Osteocyte (in vitro differentiated cells): ENCODE data around the gene CHRDL2. TPM values are rescaled to one million over a fixed set of nuclear protein-coding genes. Genes with fewer than 3 reads are reported as not detected.

Source experiments
- DNase-seq: peaks from one replicate; pipeline ENCODE4 v3.0.0; 2021; ENCODE audit warnings: mixed read lengths; ENCODE audit not compliant: unreplicated experiment; ENCODE audit errors: extremely low spot score
- H3K27ac Mint-ChIP-seq: one replicate; pipeline ENCODE4 v1.8.0; 2021; ENCODE audit warnings: mild to moderate bottlenecking, mixed read lengths; ENCODE audit not compliant: unreplicated experiment
- H3K27me3 Mint-ChIP-seq: one replicate; pipeline ENCODE4 v1.8.0; 2021; ENCODE audit warnings: mixed read lengths; ENCODE audit not compliant: unreplicated experiment
- H3K36me3 Mint-ChIP-seq: one replicate; pipeline ENCODE4 v1.8.0; 2021; ENCODE audit warnings: mixed read lengths; ENCODE audit not compliant: unreplicated experiment
- H3K4me1 Mint-ChIP-seq: one replicate; pipeline ENCODE4 v1.8.0; 2021; ENCODE audit warnings: mixed read lengths; ENCODE audit not compliant: unreplicated experiment
- H3K4me3 Mint-ChIP-seq: one replicate; pipeline ENCODE4 v1.8.0; 2021; ENCODE audit warnings: mild to moderate bottlenecking, moderate library complexity, mixed read lengths; ENCODE audit not compliant: unreplicated experiment
- H3K9me3 Mint-ChIP-seq: one replicate; pipeline ENCODE4 v1.8.0; 2021; ENCODE audit warnings: mixed read lengths; ENCODE audit not compliant: unreplicated experiment
- CTCF ChIP-seq: fragments of 200-600 bp; sonication (generic); IDR thresholded peaks from 2 replicates; pipeline ENCODE4 v1.5.0; 2021; ENCODE audit warnings: antibody characterized with exemption, mild to moderate bottlenecking, moderate library complexity
- total RNA-seq: library from RNA; stranded (reverse); gene quantifications from 2 replicates; pipeline ENCODE4 v1.2.1, GENCODE V29; 2021

CHRDL2 gene
- total RNA-seq, 1 donor from 2014 or later = not detected

GRCh38 chr11:74693531-74693930 lies 37.7 kb downstream of the CHRDL2 start:
- no peak for TF ChIP-seq CTCF
- Mint-ChIP-seq H3K9me3 (no peaks in the 10 kb centered on the region), H3K4me3 (no peak overlapping the region), H3K36me3 (no peaks in the 10 kb centered on the region), H3K27me3 (peaks cover 22% of the 10 kb centered on the region), H3K4me1 (no peaks in the 10 kb centered on the region), H3K27ac (no peak overlapping the region)
- DNase-seq = no peak

- no peak overlapping the region for H3K4me3 Mint-ChIP-seq
- H3K27ac Mint-ChIP-seq = no peak overlapping the region
- DNase-seq = no peak
- peaks cover 10% of the 10 kb centered on the region for H3K4me1 Mint-ChIP-seq
- no peaks in the 10 kb centered on the region for H3K36me3 Mint-ChIP-seq
- peaks cover 15% of the 10 kb centered on the region for H3K27me3 Mint-ChIP-seq
- TF ChIP-seq CTCF = no peak
- H3K9me3 Mint-ChIP-seq = no peaks in the 10 kb centered on the region
These were observed 39.5 kb downstream of the CHRDL2 start for GRCh38 chr11:74691755-74692154.

- H3K36me3 Mint-ChIP-seq = no peaks in the 10 kb centered on the region
- DNase-seq = no peak
- no peak overlapping the region for H3K27ac Mint-ChIP-seq
- H3K27me3 Mint-ChIP-seq = peaks cover 11% of the 10 kb centered on the region
- peaks cover 16% of the 10 kb centered on the region for H3K4me1 Mint-ChIP-seq
- no peaks in the 10 kb centered on the region for H3K9me3 Mint-ChIP-seq
- TF ChIP-seq CTCF = no peak
- no peak overlapping the region for H3K4me3 Mint-ChIP-seq
These were observed 41.6 kb downstream of the CHRDL2 start for GRCh38 chr11:74689666-74690065.

GRCh38 chr11:74687237-74688023 lies 43.8 kb downstream of the CHRDL2 start:
- Mint-ChIP-seq H3K4me1 (peaks cover 20% of the 10 kb centered on the region), H3K27me3 (no peaks in the 10 kb centered on the region), H3K27ac (peak overlapping the region; percentile 38), H3K9me3 (no peaks in the 10 kb centered on the region), H3K36me3 (no peaks in the 10 kb centered on the region), H3K4me3 (no peak overlapping the region)
- DNase-seq = no peak
- no peak for TF ChIP-seq CTCF

GRCh38 chr11:74686792-74687191 lies 44.4 kb downstream of the CHRDL2 start:
- no peak for DNase-seq
- Mint-ChIP-seq H3K27me3 (no peaks in the 10 kb centered on the region), H3K36me3 (no peaks in the 10 kb centered on the region), H3K4me3 (no peak overlapping the region), H3K27ac (no peak overlapping the region), H3K4me1 (peaks cover 20% of the 10 kb centered on the region), H3K9me3 (no peaks in the 10 kb centered on the region)
- no peak for TF ChIP-seq CTCF
